ENCODE data around the gene STMN3.

The STMN3 gene

DNA sequence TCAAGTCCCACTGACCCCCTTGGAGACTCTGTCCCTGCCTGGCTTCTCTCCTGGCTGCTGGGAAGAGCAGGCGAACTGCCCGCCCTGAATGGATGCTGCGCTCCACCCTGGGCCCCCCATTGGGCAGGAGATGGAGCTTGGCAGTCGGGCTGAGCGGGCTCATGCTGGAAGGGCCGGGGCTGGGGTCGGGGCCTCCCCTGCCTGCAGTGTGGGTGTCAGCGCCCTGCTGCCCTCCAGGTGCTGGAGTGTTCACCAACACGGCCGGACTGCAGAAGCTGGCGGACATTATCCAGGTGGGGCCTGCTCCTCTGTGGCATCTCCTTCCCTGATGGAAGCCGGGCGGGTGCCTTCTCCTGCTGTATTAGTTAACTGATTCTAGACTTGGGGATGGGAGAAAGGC is 27.2 kb upstream of the STMN3 start:
- H3K27me3 ChIP-seq (ENCODE audit: insufficient read depth, poor library complexity, severe bottlenecking), result no peaks in the 10 kb centered on the region
- TF ChIP-seq CTCF (IDR thresholded peaks at IDR 0.05; ENCODE audit: poor library complexity, severe bottlenecking), result no peak
- peaks cover 47% of the 10 kb centered on the region for H3K36me3 ChIP-seq (ENCODE audit: low read depth)
- no peaks in the 10 kb centered on the region for H3K9me3 ChIP-seq (ENCODE audit: severe bottlenecking)
- H3K27ac ChIP-seq (ENCODE audit: poor library complexity, severe bottlenecking), result peak overlapping the region; percentile 96
- peak; percentile 90 for DNase-seq (ENCODE audit: low spot score)
- ATAC-seq (ENCODE audit: low read depth), result no peak
- H3K4me3 ChIP-seq (ENCODE audit: severe bottlenecking), result no peak overlapping the region
- H3K4me1 ChIP-seq (ENCODE audit: insufficient read depth, poor library complexity, severe bottlenecking), result peaks cover 26% of the 10 kb centered on the region

DNA sequence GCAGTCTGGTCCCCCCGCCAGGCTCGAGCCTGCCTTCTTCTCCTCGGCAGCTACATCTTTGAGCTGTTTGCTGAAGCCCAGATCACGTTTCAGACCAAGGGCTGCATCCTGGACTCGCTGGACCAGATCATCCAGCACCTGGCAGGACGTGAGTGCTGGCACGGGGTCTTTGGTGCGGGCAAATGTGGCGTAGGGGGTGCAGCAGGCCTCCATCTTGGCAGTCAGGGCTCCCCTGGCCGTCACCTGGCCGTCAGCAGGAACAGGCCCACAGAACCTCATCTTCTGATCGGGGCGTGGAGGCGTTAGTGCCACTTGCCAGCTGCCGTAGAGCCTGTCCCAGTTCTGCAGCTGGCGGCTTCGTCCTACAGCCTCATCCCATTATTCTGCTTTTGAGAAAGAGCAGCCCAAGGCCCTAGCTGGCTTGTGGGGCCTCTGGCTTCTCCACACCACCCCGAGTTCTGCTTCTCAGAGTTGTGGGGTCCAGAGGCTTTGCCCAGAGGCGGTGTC is 26.6 kb upstream of the STMN3 start:
- Histone ChIP-seq H3K9me3 (ENCODE audit: severe bottlenecking) (no peaks in the 10 kb centered on the region), H3K36me3 (ENCODE audit: low read depth) (peaks cover 52% of the 10 kb centered on the region), H3K27me3 (ENCODE audit: insufficient read depth, poor library complexity, severe bottlenecking) (no peaks in the 10 kb centered on the region), H3K4me1 (ENCODE audit: insufficient read depth, poor library complexity, severe bottlenecking) (peaks cover 26% of the 10 kb centered on the region), H3K4me3 (ENCODE audit: severe bottlenecking) (no peak overlapping the region), H3K27ac (ENCODE audit: poor library complexity, severe bottlenecking) (peak overlapping the region; percentile 96)
- ATAC-seq (ENCODE audit: low read depth) (no peak), DNase-seq (ENCODE audit: low spot score) (peak; percentile 81)
- no peak for TF ChIP-seq CTCF (IDR thresholded peaks at IDR 0.05; ENCODE audit: poor library complexity, severe bottlenecking)

- ATAC-seq (ENCODE audit: low read depth), result no peak
- Histone ChIP-seq H3K27ac (ENCODE audit: poor library complexity, severe bottlenecking) (no peak overlapping the region), H3K4me3 (ENCODE audit: severe bottlenecking) (no peak overlapping the region), H3K4me1 (ENCODE audit: insufficient read depth, poor library complexity, severe bottlenecking) (peaks cover 22% of the 10 kb centered on the region), H3K9me3 (ENCODE audit: severe bottlenecking) (no peaks in the 10 kb centered on the region), H3K36me3 (ENCODE audit: low read depth) (peaks cover 57% of the 10 kb centered on the region), H3K27me3 (ENCODE audit: insufficient read depth, poor library complexity, severe bottlenecking) (no peaks in the 10 kb centered on the region)
- no peak for TF ChIP-seq CTCF (IDR thresholded peaks at IDR 0.05; ENCODE audit: poor library complexity, severe bottlenecking)
- peak; percentile 86 for DNase-seq (ENCODE audit: low spot score)
Observed at GRCh38 chr20:63678667-63679465, 25.6 kb upstream of the STMN3 start.

DNA sequence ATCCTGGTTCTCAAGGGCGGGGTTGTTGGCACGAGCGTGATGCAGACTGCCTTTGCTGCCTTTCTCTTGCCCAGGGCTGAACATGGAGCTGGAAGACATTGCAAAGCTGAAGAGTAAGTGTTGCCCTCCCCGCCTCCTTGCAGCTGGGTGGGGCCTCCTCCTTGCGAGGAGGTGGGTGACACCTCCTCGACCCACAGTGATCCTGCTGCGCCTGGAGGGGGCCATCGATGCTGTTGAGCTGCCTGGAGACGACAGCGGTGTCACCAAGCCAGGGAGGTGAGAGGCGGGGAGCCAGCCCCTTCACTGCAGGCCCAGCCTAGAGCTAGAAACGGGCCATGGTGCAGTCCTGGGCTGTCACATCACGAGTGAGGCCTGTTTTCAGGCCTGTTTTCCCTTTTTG is 24.8 kb upstream of the STMN3 start:
- Histone ChIP-seq H3K9me3 (ENCODE audit: severe bottlenecking) (no peaks in the 10 kb centered on the region), H3K4me1 (ENCODE audit: insufficient read depth, poor library complexity, severe bottlenecking) (peaks cover 14% of the 10 kb centered on the region), H3K27me3 (ENCODE audit: insufficient read depth, poor library complexity, severe bottlenecking) (no peaks in the 10 kb centered on the region), H3K27ac (ENCODE audit: poor library complexity, severe bottlenecking) (no peak overlapping the region), H3K4me3 (ENCODE audit: severe bottlenecking) (no peak overlapping the region), H3K36me3 (ENCODE audit: low read depth) (peaks cover 57% of the 10 kb centered on the region)
- ATAC-seq (ENCODE audit: low read depth) (no peak), DNase-seq (ENCODE audit: low spot score) (no peak)
- TF ChIP-seq CTCF (IDR thresholded peaks at IDR 0.05; ENCODE audit: poor library complexity, severe bottlenecking), result no peak
